ENCODE results near the gene ZNF280C. TPM values are rescaled to one million over a fixed set of nuclear protein-coding genes. Genes with fewer than 3 reads are reported as not detected.

ZNF280C gene
- polyA plus RNA-seq, 1 donor, result 4.7 TPM

Other genes starting within 250 kb of the ZNF280C start
- 32.0 TPM for gene ELF4, start 158.4 kb downstream of the ZNF280C start, polyA plus RNA-seq
- gene AIFM1, start 103.1 kb downstream of the ZNF280C start, polyA plus RNA-seq, result 50.3 TPM
- 1.7 TPM for gene RAB33A, start 96.9 kb downstream of the ZNF280C start, polyA plus RNA-seq
- 22.2 TPM for gene SLC25A14, start 71.0 kb upstream of the ZNF280C start, polyA plus RNA-seq
- gene GPR119, start 116.8 kb upstream of the ZNF280C start, polyA plus RNA-seq, result 0.61 TPM
- gene RBMX2, start 133.1 kb upstream of the ZNF280C start, polyA plus RNA-seq, result 25.4 TPM